ENCODE data around the gene F8. TPM values are rescaled to one million over a fixed set of nuclear protein-coding genes. Genes with fewer than 3 reads are reported as not detected.

Gene F8
- total RNA-seq, 1 experiment from 2014 or later = 12.4 TPM

GRCh38 chrX:154855256-154855655 lies 167.3 kb downstream of the F8 start:
- in situ Hi-C loops (cut with HindIII; ENCODE audit: low pct_unique_long_range_greater_than_20kb, low sequenced_read_pairs) = no loop called here
- CTCF ChIA-PET = interaction anchor here (0.5 kb wide), 1 partner anchor 17 kb away, joined by 3 read pairs; no protein-coding TSS in a partner anchor

GRCh38 chrX:154850957-154851611 lies 171.4 kb downstream of the F8 start:
- Histone ChIP-seq H3K4me3 (ENCODE audit: low read depth in 2 of 2, low read length in 2 of 2) (no peak overlapping the region), H3K4me1 (ENCODE audit: control insufficient read depth, insufficient read depth, low read length) (no peaks in the 10 kb centered on the region), H3K27me3 (ENCODE audit: control insufficient read depth, insufficient read depth, low read length) (no peaks in the 10 kb centered on the region), H3K36me3 (ENCODE audit: control insufficient read depth, insufficient read depth, low read length) (no peaks in the 10 kb centered on the region), H3K27ac (ENCODE audit: low read length) (no peak overlapping the region), H3K9me3 (ENCODE audit: control insufficient read depth, insufficient read depth, low read depth, low read length) (no peaks in the 10 kb centered on the region; the same call in 1 of the 2 replicates)
- ChIA-PET CTCF (no interaction called here), POLR2A (no interaction called here)
- TF ChIP-seq SIN3A (IDR thresholded peaks at IDR 0.05; ENCODE audit: borderline replicate concordance, insufficient read depth, low read depth, low read length) (no peak), REST (IDR thresholded peaks at IDR 0.05; ENCODE audit: insufficient read depth in 1 of 2, low read depth in 2 of 2, low read length in 1 of 2) (no peak)
- TF ChIP-seq, protein P1, sequence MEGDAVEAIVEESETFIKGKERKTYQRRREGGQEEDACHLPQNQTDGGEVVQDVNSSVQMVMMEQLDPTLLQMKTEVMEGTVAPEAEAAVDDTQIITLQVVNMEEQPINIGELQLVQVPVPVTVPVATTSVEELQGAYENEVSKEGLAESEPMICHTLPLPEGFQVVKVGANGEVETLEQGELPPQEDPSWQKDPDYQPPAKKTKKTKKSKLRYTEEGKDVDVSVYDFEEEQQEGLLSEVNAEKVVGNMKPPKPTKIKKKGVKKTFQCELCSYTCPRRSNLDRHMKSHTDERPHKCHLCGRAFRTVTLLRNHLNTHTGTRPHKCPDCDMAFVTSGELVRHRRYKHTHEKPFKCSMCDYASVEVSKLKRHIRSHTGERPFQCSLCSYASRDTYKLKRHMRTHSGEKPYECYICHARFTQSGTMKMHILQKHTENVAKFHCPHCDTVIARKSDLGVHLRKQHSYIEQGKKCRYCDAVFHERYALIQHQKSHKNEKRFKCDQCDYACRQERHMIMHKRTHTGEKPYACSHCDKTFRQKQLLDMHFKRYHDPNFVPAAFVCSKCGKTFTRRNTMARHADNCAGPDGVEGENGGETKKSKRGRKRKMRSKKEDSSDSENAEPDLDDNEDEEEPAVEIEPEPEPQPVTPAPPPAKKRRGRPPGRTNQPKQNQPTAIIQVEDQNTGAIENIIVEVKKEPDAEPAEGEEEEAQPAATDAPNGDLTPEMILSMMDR (IDR thresholded peaks at IDR 0.05) = no peak
- intact Hi-C loops (cut with micrococcal nuclease; ENCODE audit: unreplicated experiment) (no loop called here), in situ Hi-C loops (cut with HindIII; ENCODE audit: low pct_unique_long_range_greater_than_20kb, low sequenced_read_pairs) (no loop called here)
- BruUV-seq (replicated peaks) = no TSS peak
- ATAC-seq (no peak), DNase-seq (ENCODE audit: low read depth, low spot score) (no peak)

More at GRCh38 chrX:154855256-154855655, 167.3 kb downstream of the F8 start:
- H3K36me3 ChIP-seq (ENCODE audit: control insufficient read depth, insufficient read depth, low read length) = no peaks in the 10 kb centered on the region
- no peak overlapping the region for H3K4me3 ChIP-seq (ENCODE audit: low read depth in 2 of 2, low read length in 2 of 2)
- intact Hi-C loops (cut with micrococcal nuclease; ENCODE audit: unreplicated experiment) = no loop called here
- no peak for TF ChIP-seq SIN3A (IDR thresholded peaks at IDR 0.05; ENCODE audit: borderline replicate concordance, insufficient read depth, low read depth, low read length)
- TF ChIP-seq TCF7L2 (IDR thresholded peaks at IDR 0.05; ENCODE audit: low read depth, low read length) = no peak
- no peak for TF ChIP-seq REST (IDR thresholded peaks at IDR 0.05; ENCODE audit: insufficient read depth in 1 of 2, low read depth in 2 of 2, low read length in 1 of 2)
- TF ChIP-seq POLR2AphosphoS5 (IDR thresholded peaks at IDR 0.05; ENCODE audit: low read depth, low read length) = no peak
- H3K9me3 ChIP-seq (ENCODE audit: control insufficient read depth, insufficient read depth, low read depth, low read length) = no peaks in the 10 kb centered on the region
- no peaks in the 10 kb centered on the region for H3K4me1 ChIP-seq (ENCODE audit: control insufficient read depth, insufficient read depth, low read length)
- ATAC-seq (no peak), DNase-seq (ENCODE audit: low read depth, low spot score) (no peak)
- H3K27me3 ChIP-seq (ENCODE audit: control insufficient read depth, insufficient read depth, low read length) = no peaks in the 10 kb centered on the region
- no TSS peak for BruUV-seq (replicated peaks)
- POLR2A ChIA-PET = no interaction called here
- no peak overlapping the region for H3K27ac ChIP-seq (ENCODE audit: low read length)
